Kasumi-1 (cell line): Measurements from ENCODE around the gene REV3L.
"Not testable (repeated sequence)": the region's sequence is repeated elsewhere in the genome, so short reads cannot be mapped to it uniquely, and the experiment has no call there.

Experiments used
- DNase-seq, 2 experiments: peaks; one replicate each; lab custom pipeline; 2025; lab: John Stamatoyannopoulos, UW

The REV3L gene

GRCh38 chr6:111494951-111495635, 12.1 kb upstream of the REV3L start:
- peak in 1 of 2 experiments; percentile 26 for DNase-seq

GRCh38 chr6:111492499-111492898, 9.5 kb upstream of the REV3L start:
- DNase-seq, result no peak

GRCh38 chr6:111490067-111490466, 7.0 kb upstream of the REV3L start:
- DNase-seq, result no peak

GRCh38 chr6:111487661-111488060, 4.6 kb upstream of the REV3L start:
- peak; percentile 11 to 27 for DNase-seq

GRCh38 chr6:111486921-111487320, 3.9 kb upstream of the REV3L start:
- no peak for DNase-seq

GRCh38 chr6:111486475-111486874, 3.5 kb upstream of the REV3L start:
- DNase-seq, result no peak

GRCh38 chr6:111485342-111485741, 2.3 kb upstream of the REV3L start:
- no peak for DNase-seq

- DNase-seq, result peak; percentile 31 to 47
These were observed 1.6 kb upstream of the REV3L start for GRCh38 chr6:111484633-111484930.

GRCh38 chr6:111483736-111484632, 966 bp upstream of the REV3L start:
- peak; percentile 95 for DNase-seq

- DNase-seq, result peak; percentile 53 to 64
These were observed 645 bp downstream of the REV3L start for GRCh38 chr6:111482188-111482958.

- DNase-seq, result no peak
These were observed 1.2 kb downstream of the REV3L start for GRCh38 chr6:111481836-111482187.

- DNase-seq, result peak; percentile 29 to 49
These were observed 1.8 kb downstream of the REV3L start for GRCh38 chr6:111480988-111481822.

GRCh38 chr6:111478749-111479148, 4.3 kb downstream of the REV3L start:
- peak; percentile 79 to 80 for DNase-seq

GRCh38 chr6:111478064-111478476, 4.9 kb downstream of the REV3L start:
- DNase-seq, result peak; percentile 13 to 52

GRCh38 chr6:111477481-111477938, 5.5 kb downstream of the REV3L start:
- no peak for DNase-seq

- not testable (repeated sequence) for DNase-seq
These were observed 7.0 kb downstream of the REV3L start for GRCh38 chr6:111476061-111476460.

GRCh38 chr6:111474771-111475170, 8.2 kb downstream of the REV3L start:
- DNase-seq, result peak in 1 of 2 experiments; percentile 17

GRCh38 chr6:111474106-111474505, 8.9 kb downstream of the REV3L start:
- no peak for DNase-seq

- DNase-seq, result no peak
These were observed 10.0 kb downstream of the REV3L start for GRCh38 chr6:111472933-111473435.

- no peak for DNase-seq
These were observed 11.1 kb downstream of the REV3L start for GRCh38 chr6:111471958-111472357.

- no peak for DNase-seq
These were observed 11.5 kb downstream of the REV3L start for GRCh38 chr6:111471533-111471932.
